Measurements from ENCODE around the gene TEP1.
"Not testable (repeated sequence)": the region's sequence is repeated elsewhere in the genome, so short reads cannot be mapped to it uniquely, and the experiment has no call there.

The TEP1 gene

GRCh38 chr14:20386276-20386855, 26.9 kb downstream of the TEP1 start:
- TF ChIP-seq POLR2A (IDR thresholded peaks at IDR 0.05; ENCODE audit: low read depth, low read length), result no peak
- DNase-seq (ENCODE audit: insufficient read length, low spot score) (no peak), FAIRE-seq (no peak)

GRCh38 chr14:20384886-20385285, 28.4 kb downstream of the TEP1 start:
- FAIRE-seq, result no peak
- TF ChIP-seq POLR2A (IDR thresholded peaks at IDR 0.05; ENCODE audit: low read depth, low read length), result no peak

GRCh38 chr14:20384321-20384720, 29.0 kb downstream of the TEP1 start:
- DNase-seq (ENCODE audit: insufficient read length, low spot score) (no peak), FAIRE-seq (no peak)
- TF ChIP-seq POLR2A (IDR thresholded peaks at IDR 0.05; ENCODE audit: low read depth, low read length), result no peak

More at GRCh38 chr14:20384886-20385285, 28.4 kb downstream of the TEP1 start:
- DNase-seq (ENCODE audit: insufficient read length, low spot score), result no peak

GRCh38 chr14:20383636-20384035, 29.7 kb downstream of the TEP1 start:
- TF ChIP-seq POLR2A (IDR thresholded peaks at IDR 0.05; ENCODE audit: low read depth, low read length), result no peak
- DNase-seq (ENCODE audit: insufficient read length, low spot score) (no peak), FAIRE-seq (no peak)

- no peak for TF ChIP-seq POLR2A (IDR thresholded peaks at IDR 0.05; ENCODE audit: low read depth, low read length)
- FAIRE-seq, result no peak
- no peak for DNase-seq (ENCODE audit: insufficient read length, low spot score)
Observed at GRCh38 chr14:20383032-20383431, 30.3 kb downstream of the TEP1 start.

GRCh38 chr14:20382526-20382925, 30.8 kb downstream of the TEP1 start:
- no peak for DNase-seq (ENCODE audit: insufficient read length, low spot score)
- FAIRE-seq, result no peak
- TF ChIP-seq POLR2A (IDR thresholded peaks at IDR 0.05; ENCODE audit: low read depth, low read length), result no peak

- FAIRE-seq (no peak), DNase-seq (ENCODE audit: insufficient read length, low spot score) (no peak)
- no peak for TF ChIP-seq POLR2A (IDR thresholded peaks at IDR 0.05; ENCODE audit: low read depth, low read length)
Observed at GRCh38 chr14:20381341-20381740, 32.0 kb downstream of the TEP1 start.

- no peak for TF ChIP-seq POLR2A (IDR thresholded peaks at IDR 0.05; ENCODE audit: low read depth, low read length)
- FAIRE-seq (no peak), DNase-seq (ENCODE audit: insufficient read length, low spot score) (no peak)
Observed at GRCh38 chr14:20380681-20381080, 32.6 kb downstream of the TEP1 start.

GRCh38 chr14:20379743-20380142, 33.6 kb downstream of the TEP1 start:
- no peak for TF ChIP-seq POLR2A (IDR thresholded peaks at IDR 0.05; ENCODE audit: low read depth, low read length)

GRCh38 chr14:20377171-20377570, 36.1 kb downstream of the TEP1 start:
- no peak for TF ChIP-seq POLR2A (IDR thresholded peaks at IDR 0.05; ENCODE audit: low read depth, low read length)
- DNase-seq (ENCODE audit: insufficient read length, low spot score) (no peak), FAIRE-seq (no peak)

More at GRCh38 chr14:20379743-20380142, 33.6 kb downstream of the TEP1 start:
- FAIRE-seq, result no peak
- DNase-seq (ENCODE audit: insufficient read length, low spot score), result no peak

- DNase-seq (ENCODE audit: insufficient read length, low spot score) (no peak), FAIRE-seq (no peak)
- TF ChIP-seq POLR2A (IDR thresholded peaks at IDR 0.05; ENCODE audit: low read depth, low read length), result no peak
Observed at GRCh38 chr14:20376071-20376588, 37.2 kb downstream of the TEP1 start.

GRCh38 chr14:20375471-20375870, 37.8 kb downstream of the TEP1 start:
- DNase-seq (ENCODE audit: insufficient read length, low spot score), result no peak
- FAIRE-seq, result no peak
- TF ChIP-seq POLR2A (IDR thresholded peaks at IDR 0.05; ENCODE audit: low read depth, low read length), result no peak

GRCh38 chr14:20372796-20373195, 40.5 kb downstream of the TEP1 start:
- FAIRE-seq, result no peak
- TF ChIP-seq POLR2A (IDR thresholded peaks at IDR 0.05; ENCODE audit: low read depth, low read length), result no peak
- DNase-seq (ENCODE audit: insufficient read length, low spot score), result no peak

GRCh38 chr14:20365928-20366327, 47.4 kb downstream of the TEP1 start:
- no peak for TF ChIP-seq POLR2A (IDR thresholded peaks at IDR 0.05; ENCODE audit: low read depth, low read length)
- DNase-seq (ENCODE audit: insufficient read length, low spot score), result no peak
- FAIRE-seq, result no peak

GRCh38 chr14:20358474-20358873, 54.8 kb downstream of the TEP1 start:
- FAIRE-seq; DNase-seq (ENCODE audit: insufficient read length, low spot score): not testable (repeated sequence)

GRCh38 chr14:20356422-20356821, 56.9 kb downstream of the TEP1 start:
- no peak for DNase-seq (ENCODE audit: insufficient read length, low spot score)
- no peak for FAIRE-seq
- no peak for TF ChIP-seq POLR2A (IDR thresholded peaks at IDR 0.05; ENCODE audit: low read depth, low read length)
